SW 1271 (cell line): ENCODE data around the gene ZNF653.

Experiments
- DNase-seq, 2 experiments: peaks; one replicate each; lab custom pipeline; 2025; lab: John Stamatoyannopoulos, UW

ZNF653 gene

GRCh38 chr19:11505504-11506100 is at the start of gene ZNF653:
Gene ZNF653, minus strand, starts transcription at chr19:11505839. Its CDS starts 53 bp downstream, at chr19:11505786.
- DNase-seq = peak; percentile 76 to 91

- DNase-seq = no peak
Observed at GRCh38 chr19:11555246-11555645, 49.6 kb upstream of the ZNF653 start.

GRCh38 chr19:11554160-11554559 is 48.5 kb upstream of the ZNF653 start:
- no peak for DNase-seq

- no peak for DNase-seq
Observed at GRCh38 chr19:11552666-11553372, 47.2 kb upstream of the ZNF653 start.

- peak in 1 of 2 experiments; percentile 25 for DNase-seq
Observed at GRCh38 chr19:11551603-11552235, 46.1 kb upstream of the ZNF653 start.

- DNase-seq = no peak
Observed at GRCh38 chr19:11550265-11550664, 44.6 kb upstream of the ZNF653 start.

- DNase-seq = no peak
Observed at GRCh38 chr19:11549386-11549953, 43.8 kb upstream of the ZNF653 start.

- no peak for DNase-seq
Observed at GRCh38 chr19:11547929-11548700, 42.5 kb upstream of the ZNF653 start.

- DNase-seq = no peak
Observed at GRCh38 chr19:11541238-11541637, 35.6 kb upstream of the ZNF653 start.

- DNase-seq = no peak
Observed at GRCh38 chr19:11540645-11541044, 35.0 kb upstream of the ZNF653 start.

GRCh38 chr19:11539495-11540365 is 34.1 kb upstream of the ZNF653 start:
- DNase-seq = no peak

- no peak for DNase-seq
Observed at GRCh38 chr19:11538232-11539036, 32.8 kb upstream of the ZNF653 start, which contains the start of gene CNN1. Gene CNN1, plus strand, starts transcription at chr19:11538851. Its CDS starts 77 bp downstream, at chr19:11538928.

GRCh38 chr19:11535792-11536595 is 30.4 kb upstream of the ZNF653 start:
- peak; percentile 44 to 68 for DNase-seq

GRCh38 chr19:11534948-11535347 is 29.3 kb upstream of the ZNF653 start:
- no peak for DNase-seq

GRCh38 chr19:11534538-11534937 is 28.9 kb upstream of the ZNF653 start:
- DNase-seq = no peak

- DNase-seq = peak in 1 of 2 experiments; percentile 45
Observed at GRCh38 chr19:11530432-11530831, 24.8 kb upstream of the ZNF653 start.

GRCh38 chr19:11528551-11529341 is 23.1 kb upstream of the ZNF653 start, which contains the start of gene ECSIT:
Gene ECSIT, minus strand, starts transcription at chr19:11529134. Its CDS starts 9,964 bp downstream, at chr19:11519170.
- DNase-seq = peak; percentile 97 to 98

- no peak for DNase-seq
Observed at GRCh38 chr19:11519138-11519537, 13.5 kb upstream of the ZNF653 start.
